Neural cell (in vitro differentiated cells): ENCODE measurements around the gene GTPBP1. TPM values are rescaled to one million over a fixed set of nuclear protein-coding genes. Genes with fewer than 3 reads are reported as not detected.

Source experiments
- H2AFZ ChIP-seq: fragments of 200-600, 300-800 bp; sonication (generic), shearing (Covaris generic); 2 replicates; pipeline ENCODE4 v1.6.0; 2014; ENCODE audit warnings: low read depth, mild to moderate bottlenecking, antibody characterized with exemption, low read length, moderate library complexity
- H3F3A ChIP-seq: fragments of 200-600 bp; shearing (Covaris generic); 2 replicates; pipeline ENCODE4 v1.6.1; 2016; ENCODE audit warnings: mild to moderate bottlenecking, moderate library complexity, mixed read lengths, antibody characterized with exemption, low read length; ENCODE audit not compliant: insufficient read depth, poor library complexity, severe bottlenecking
- H3K27ac ChIP-seq: fragments of 200-600, 300-800 bp; sonication (generic), shearing (Covaris generic); 2 replicates; pipeline ENCODE4 v1.5.1; 2014; ENCODE audit warnings: mild to moderate bottlenecking, low read length, moderate library complexity
- H3K27me3 ChIP-seq: fragments of 300-800, 200-600 bp; sonication (generic), shearing (Covaris generic); 2 replicates; pipeline ENCODE4 v1.6.0; 2014; ENCODE audit warnings: mild to moderate bottlenecking, low read depth, low read length, moderate library complexity; ENCODE audit not compliant: insufficient read depth
- H3K36me3 ChIP-seq: fragments of 300-800, 200-600 bp; sonication (generic), shearing (Covaris generic); 2 replicates; pipeline ENCODE4 v1.5.1; 2014; ENCODE audit warnings: mild to moderate bottlenecking, antibody characterized with exemption, low read length, moderate library complexity; ENCODE audit not compliant: insufficient read depth
- H3K4me2 ChIP-seq: fragments of 300-800, 200-600 bp; sonication (generic), shearing (Covaris generic); 2 replicates; pipeline ENCODE4 v1.6.0; 2014; ENCODE audit warnings: mild to moderate bottlenecking, low read length
- H3K4me3 ChIP-seq: fragments of 300-800, 200-600 bp; sonication (generic), shearing (Covaris generic); 2 replicates; pipeline ENCODE4 v1.5.1; 2014; ENCODE audit warnings: mild to moderate bottlenecking, low read length, moderate library complexity
- H3K79me2 ChIP-seq: fragments of 200-600 bp; shearing (Covaris generic); replicated peaks from 2 replicates; pipeline ENCODE4 v1.6.0; 2014; ENCODE audit warnings: mild to moderate bottlenecking, low read length, moderate library complexity; ENCODE audit not compliant: insufficient read depth
- H3K9ac ChIP-seq: fragments of 300-800, 200-600 bp; sonication (generic), shearing (Covaris generic); 2 replicates; pipeline ENCODE4 v1.6.1; 2016; ENCODE audit warnings: mild to moderate bottlenecking, low read length, mixed read lengths
- H3K9me2 ChIP-seq: fragments of 200-600 bp; shearing (Covaris generic); 2 replicates; pipeline ENCODE4 v1.6.1; 2016; ENCODE audit warnings: mild to moderate bottlenecking, low read length, mixed read lengths; ENCODE audit not compliant: insufficient read depth
- H3K9me3 ChIP-seq: fragments of 200-600, 300-800 bp; sonication (generic), shearing (Covaris generic); 2 replicates; pipeline ENCODE4 v1.6.1; 2016; ENCODE audit warnings: mild to moderate bottlenecking, mixed run types, low read length, moderate library complexity, mixed read lengths
- H4K20me1 ChIP-seq: fragments of 200-600 bp; shearing (Covaris generic); 2 replicates; pipeline ENCODE4 v1.6.1; 2016; ENCODE audit warnings: mild to moderate bottlenecking, mixed run types; ENCODE audit not compliant: insufficient read depth
- EP300 ChIP-seq: fragments of 450-650 bp; conservative IDR thresholded peaks from 2 replicates; pipeline ENCODE4 v1.6.1; 2014; ENCODE audit warnings: antibody characterized with exemption, mild to moderate bottlenecking, moderate library complexity; ENCODE audit not compliant: poor library complexity, severe bottlenecking
- EZH2 ChIP-seq: fragments of 200-600, 300-800 bp; shearing (Covaris generic), sonication (generic); IDR thresholded peaks from 2 replicates; pipeline ENCODE4 v1.6.1; 2014; ENCODE audit warnings: antibody characterized with exemption, low read length, borderline replicate concordance, mild to moderate bottlenecking; ENCODE audit not compliant: insufficient read depth, poor library complexity, severe bottlenecking
- MXI1 ChIP-seq: fragments of 450-650 bp; conservative IDR thresholded peaks from 2 replicates; pipeline ENCODE4 v1.6.1; 2014; ENCODE audit warnings: antibody characterized with exemption, mild to moderate bottlenecking; ENCODE audit not compliant: poor library complexity, severe bottlenecking
- POLR2AphosphoS5 ChIP-seq: IDR thresholded peaks from 2 replicates; pipeline ENCODE4 v1.6.1; 2012
- RAD21 ChIP-seq: fragments of 450-650 bp; conservative IDR thresholded peaks from 2 replicates; pipeline ENCODE4 v1.6.1; 2014; ENCODE audit warnings: antibody characterized with exemption, mild to moderate bottlenecking, moderate library complexity
- SMC3 ChIP-seq: fragments of 450-650 bp; conservative IDR thresholded peaks from 2 replicates; pipeline ENCODE4 v1.6.1; 2014; ENCODE audit warnings: antibody characterized with exemption, mild to moderate bottlenecking, moderate library complexity; ENCODE audit not compliant: poor library complexity
- TAF1 ChIP-seq: IDR thresholded peaks from 2 replicates; pipeline ENCODE4 v1.6.1; 2012; ENCODE audit warnings: low read depth
- polyA plus RNA-seq: library from polyadenylated mRNA; depleted of rRNA; stranded (reverse); fragments of >200 nt; gene quantifications from 2 replicates; pipeline ENCODE4 v1.2.3, GENCODE V29; 2014
- TF ChIP-seq, protein P1 (sequence below): IDR thresholded peaks from 2 replicates; pipeline ENCODE4 v1.6.1; 2012; ENCODE audit warnings: borderline replicate concordance
- TF ChIP-seq, protein P2 (sequence below): fragments of 450-650 bp; IDR thresholded peaks from 2 replicates; pipeline ENCODE4 v1.5.1; 2014; ENCODE audit warnings: antibody characterized with exemption, mild to moderate bottlenecking, moderate library complexity; ENCODE audit not compliant: poor library complexity, severe bottlenecking

GTPBP1 gene
- polyA plus RNA-seq, 1 donor from 2014 or later: 31.9 TPM

DNA sequence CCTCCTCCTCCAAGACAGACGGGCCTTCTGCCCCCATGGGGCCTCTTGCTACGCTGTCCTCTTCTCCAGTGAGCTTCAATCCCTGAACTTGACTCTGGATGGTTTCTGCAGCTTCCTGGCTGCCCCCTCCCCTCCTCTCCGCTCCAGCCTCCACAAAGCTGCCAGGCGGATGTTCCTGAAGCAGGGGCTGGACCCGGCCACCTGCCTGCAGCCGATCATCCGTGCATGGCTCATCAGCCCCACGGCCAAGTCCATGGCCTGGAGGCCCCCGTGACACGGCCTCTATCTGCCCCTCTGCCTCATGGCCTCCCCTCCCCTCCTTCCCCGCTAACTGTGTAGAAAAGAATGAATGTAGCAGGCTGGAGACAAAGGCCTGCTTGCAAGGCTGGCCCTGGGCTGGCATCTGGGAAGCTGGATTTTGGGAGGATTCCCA lies 56.8 kb downstream of the GTPBP1 start:
- Histone ChIP-seq H3K27ac (no peak overlapping the region), H3K9ac (peak overlapping the region; percentile 16)
- TF ChIP-seq TAF1 (no peak), EZH2 (no peak), RAD21 (no peak), MXI1 (no peak), SMC3 (no peak), EP300 (no peak), POLR2AphosphoS5 (no peak)
- TF ChIP-seq, protein P1, sequence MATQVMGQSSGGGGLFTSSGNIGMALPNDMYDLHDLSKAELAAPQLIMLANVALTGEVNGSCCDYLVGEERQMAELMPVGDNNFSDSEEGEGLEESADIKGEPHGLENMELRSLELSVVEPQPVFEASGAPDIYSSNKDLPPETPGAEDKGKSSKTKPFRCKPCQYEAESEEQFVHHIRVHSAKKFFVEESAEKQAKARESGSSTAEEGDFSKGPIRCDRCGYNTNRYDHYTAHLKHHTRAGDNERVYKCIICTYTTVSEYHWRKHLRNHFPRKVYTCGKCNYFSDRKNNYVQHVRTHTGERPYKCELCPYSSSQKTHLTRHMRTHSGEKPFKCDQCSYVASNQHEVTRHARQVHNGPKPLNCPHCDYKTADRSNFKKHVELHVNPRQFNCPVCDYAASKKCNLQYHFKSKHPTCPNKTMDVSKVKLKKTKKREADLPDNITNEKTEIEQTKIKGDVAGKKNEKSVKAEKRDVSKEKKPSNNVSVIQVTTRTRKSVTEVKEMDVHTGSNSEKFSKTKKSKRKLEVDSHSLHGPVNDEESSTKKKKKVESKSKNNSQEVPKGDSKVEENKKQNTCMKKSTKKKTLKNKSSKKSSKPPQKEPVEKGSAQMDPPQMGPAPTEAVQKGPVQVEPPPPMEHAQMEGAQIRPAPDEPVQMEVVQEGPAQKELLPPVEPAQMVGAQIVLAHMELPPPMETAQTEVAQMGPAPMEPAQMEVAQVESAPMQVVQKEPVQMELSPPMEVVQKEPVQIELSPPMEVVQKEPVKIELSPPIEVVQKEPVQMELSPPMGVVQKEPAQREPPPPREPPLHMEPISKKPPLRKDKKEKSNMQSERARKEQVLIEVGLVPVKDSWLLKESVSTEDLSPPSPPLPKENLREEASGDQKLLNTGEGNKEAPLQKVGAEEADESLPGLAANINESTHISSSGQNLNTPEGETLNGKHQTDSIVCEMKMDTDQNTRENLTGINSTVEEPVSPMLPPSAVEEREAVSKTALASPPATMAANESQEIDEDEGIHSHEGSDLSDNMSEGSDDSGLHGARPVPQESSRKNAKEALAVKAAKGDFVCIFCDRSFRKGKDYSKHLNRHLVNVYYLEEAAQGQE: no peak
- TF ChIP-seq, protein P2, sequence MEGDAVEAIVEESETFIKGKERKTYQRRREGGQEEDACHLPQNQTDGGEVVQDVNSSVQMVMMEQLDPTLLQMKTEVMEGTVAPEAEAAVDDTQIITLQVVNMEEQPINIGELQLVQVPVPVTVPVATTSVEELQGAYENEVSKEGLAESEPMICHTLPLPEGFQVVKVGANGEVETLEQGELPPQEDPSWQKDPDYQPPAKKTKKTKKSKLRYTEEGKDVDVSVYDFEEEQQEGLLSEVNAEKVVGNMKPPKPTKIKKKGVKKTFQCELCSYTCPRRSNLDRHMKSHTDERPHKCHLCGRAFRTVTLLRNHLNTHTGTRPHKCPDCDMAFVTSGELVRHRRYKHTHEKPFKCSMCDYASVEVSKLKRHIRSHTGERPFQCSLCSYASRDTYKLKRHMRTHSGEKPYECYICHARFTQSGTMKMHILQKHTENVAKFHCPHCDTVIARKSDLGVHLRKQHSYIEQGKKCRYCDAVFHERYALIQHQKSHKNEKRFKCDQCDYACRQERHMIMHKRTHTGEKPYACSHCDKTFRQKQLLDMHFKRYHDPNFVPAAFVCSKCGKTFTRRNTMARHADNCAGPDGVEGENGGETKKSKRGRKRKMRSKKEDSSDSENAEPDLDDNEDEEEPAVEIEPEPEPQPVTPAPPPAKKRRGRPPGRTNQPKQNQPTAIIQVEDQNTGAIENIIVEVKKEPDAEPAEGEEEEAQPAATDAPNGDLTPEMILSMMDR: no peak

DNA sequence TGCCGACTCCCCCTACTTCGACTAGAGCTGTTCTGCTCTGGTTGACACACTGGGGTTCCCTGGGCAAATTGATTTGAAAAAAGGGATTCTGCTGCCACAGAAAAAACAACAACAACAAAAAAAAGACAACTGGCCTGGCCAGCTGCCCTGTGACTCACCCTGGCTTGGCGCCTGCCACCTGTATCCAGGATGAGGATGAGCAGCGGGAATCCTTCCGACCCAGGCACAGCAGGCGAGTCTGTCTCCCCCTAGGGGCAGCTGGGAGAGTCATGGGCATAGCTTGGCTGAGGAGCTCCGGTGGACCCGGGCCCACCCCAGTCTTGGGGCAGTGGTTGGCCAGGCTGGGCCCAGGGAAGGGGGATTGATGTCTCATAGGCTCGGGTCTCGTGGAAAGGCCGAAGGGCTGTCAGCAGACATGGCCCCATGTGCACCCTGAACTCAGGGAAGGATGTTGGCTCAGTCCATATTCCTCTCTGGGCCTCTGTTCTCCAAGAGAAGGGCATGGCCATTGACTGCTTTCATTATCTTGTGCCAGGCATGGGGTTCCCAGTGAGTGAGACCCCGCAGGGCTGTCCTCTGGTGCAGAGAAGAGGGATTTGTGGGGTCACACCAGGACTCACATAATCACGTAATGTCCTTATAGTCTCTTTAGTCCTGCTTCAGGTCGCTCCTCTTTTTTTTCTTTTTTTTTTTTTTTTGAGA lies 60.5 kb downstream of the GTPBP1 start:
- H2AFZ ChIP-seq: no peak overlapping the region
- no peaks in the 10 kb centered on the region for H3K9me3 ChIP-seq
- TF ChIP-seq, protein P2: peak; percentile 56
- no peak for TF ChIP-seq MXI1
- no peaks in the 10 kb centered on the region for H3F3A ChIP-seq
- no peaks in the 10 kb centered on the region for H3K36me3 ChIP-seq
- no peaks in the 10 kb centered on the region for H3K27me3 ChIP-seq
- H3K9ac ChIP-seq: no peak overlapping the region
- H3K27ac ChIP-seq: no peak overlapping the region
- no peaks in the 10 kb centered on the region for H3K79me2 ChIP-seq
- H3K9me2 ChIP-seq: no peaks in the 10 kb centered on the region
- H4K20me1 ChIP-seq: no peaks in the 10 kb centered on the region
- no peak overlapping the region for H3K4me2 ChIP-seq
- no peak overlapping the region for H3K4me3 ChIP-seq

More for the DNA sequence above, 56.8 kb downstream of the GTPBP1 start:
- H4K20me1 ChIP-seq: no peaks in the 10 kb centered on the region
- H2AFZ ChIP-seq: no peak overlapping the region
- no peaks in the 10 kb centered on the region for H3K9me3 ChIP-seq
- H3K27me3 ChIP-seq: no peaks in the 10 kb centered on the region
- no peak overlapping the region for H3K4me3 ChIP-seq
- H3K9me2 ChIP-seq: no peaks in the 10 kb centered on the region
- no peaks in the 10 kb centered on the region for H3K36me3 ChIP-seq
- H3K79me2 ChIP-seq: no peaks in the 10 kb centered on the region
- no peak overlapping the region for H3K4me2 ChIP-seq
- H3F3A ChIP-seq: no peaks in the 10 kb centered on the region
